GM12875 (cell line): ENCODE results near the gene PSMC3.

Source experiments
- H3K4me3 ChIP-seq: one replicate; pipeline ENCODE4 v1.5.1; 2011; ENCODE audit warnings: low read depth, low read length, control low read depth
- TF ChIP-seq, protein P1 (sequence below): IDR thresholded peaks from 2 replicates; pipeline ENCODE4 v1.5.1; 2011; ENCODE audit warnings: low read depth, mild to moderate bottlenecking, control low read depth, inconsistent platforms, low read length, moderate library complexity, borderline replicate concordance; ENCODE audit not compliant: insufficient read depth

Gene PSMC3

GRCh38 chr11:47437218-47437745, 11.0 kb upstream of the PSMC3 start:
- H3K4me3 ChIP-seq, result no peak overlapping the region
- TF ChIP-seq, protein P1, sequence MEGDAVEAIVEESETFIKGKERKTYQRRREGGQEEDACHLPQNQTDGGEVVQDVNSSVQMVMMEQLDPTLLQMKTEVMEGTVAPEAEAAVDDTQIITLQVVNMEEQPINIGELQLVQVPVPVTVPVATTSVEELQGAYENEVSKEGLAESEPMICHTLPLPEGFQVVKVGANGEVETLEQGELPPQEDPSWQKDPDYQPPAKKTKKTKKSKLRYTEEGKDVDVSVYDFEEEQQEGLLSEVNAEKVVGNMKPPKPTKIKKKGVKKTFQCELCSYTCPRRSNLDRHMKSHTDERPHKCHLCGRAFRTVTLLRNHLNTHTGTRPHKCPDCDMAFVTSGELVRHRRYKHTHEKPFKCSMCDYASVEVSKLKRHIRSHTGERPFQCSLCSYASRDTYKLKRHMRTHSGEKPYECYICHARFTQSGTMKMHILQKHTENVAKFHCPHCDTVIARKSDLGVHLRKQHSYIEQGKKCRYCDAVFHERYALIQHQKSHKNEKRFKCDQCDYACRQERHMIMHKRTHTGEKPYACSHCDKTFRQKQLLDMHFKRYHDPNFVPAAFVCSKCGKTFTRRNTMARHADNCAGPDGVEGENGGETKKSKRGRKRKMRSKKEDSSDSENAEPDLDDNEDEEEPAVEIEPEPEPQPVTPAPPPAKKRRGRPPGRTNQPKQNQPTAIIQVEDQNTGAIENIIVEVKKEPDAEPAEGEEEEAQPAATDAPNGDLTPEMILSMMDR, result no peak

DNA sequence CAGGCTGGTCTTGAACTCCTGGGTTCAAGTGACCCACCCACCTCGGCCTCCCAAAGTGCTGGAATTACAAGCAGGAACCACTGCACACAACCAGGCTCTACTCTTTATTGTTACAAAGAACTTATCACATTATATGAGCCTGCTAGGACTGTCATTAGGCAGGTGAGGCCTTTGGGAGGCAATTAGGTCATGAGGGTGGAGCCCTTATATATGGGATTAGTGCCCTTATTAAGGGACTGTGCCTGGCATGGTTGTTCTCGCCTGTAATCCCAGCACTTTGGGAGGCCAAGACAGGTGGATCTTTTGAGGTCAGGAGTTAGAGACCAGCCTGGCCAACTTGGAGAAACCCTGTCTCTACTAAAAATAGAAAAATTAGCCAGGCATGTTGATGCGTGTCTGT, 10.5 kb upstream of the PSMC3 start:
- no peak overlapping the region for H3K4me3 ChIP-seq
- TF ChIP-seq, protein P1, result no peak

- TF ChIP-seq, protein P1, result no peak
- no peak overlapping the region for H3K4me3 ChIP-seq
Measured at GRCh38 chr11:47435687-47436086, 9.4 kb upstream of the PSMC3 start.

- no peak overlapping the region for H3K4me3 ChIP-seq
- TF ChIP-seq, protein P1, result no peak
Measured at GRCh38 chr11:47434011-47434786, 8.0 kb upstream of the PSMC3 start.

DNA sequence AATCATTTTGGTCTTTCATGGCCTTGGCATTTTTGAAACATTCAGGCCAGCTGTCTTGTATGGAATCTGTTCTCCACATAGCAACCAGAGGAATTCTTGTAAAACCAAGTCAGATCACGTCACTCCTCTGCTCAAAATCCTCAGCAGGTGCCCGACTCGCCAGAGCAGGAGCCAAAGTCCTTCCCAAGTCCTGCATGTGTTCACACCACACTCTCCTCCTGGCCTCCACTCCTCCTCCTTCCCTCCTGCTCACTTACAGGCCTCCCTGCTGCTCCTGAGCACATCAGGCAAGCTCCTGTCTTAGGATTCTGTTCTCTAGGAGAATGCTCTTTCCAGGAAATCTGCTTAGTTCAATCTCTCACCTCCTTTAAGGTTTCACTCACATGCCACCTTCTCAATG, 6.9 kb upstream of the PSMC3 start:
- TF ChIP-seq, protein P1, result no peak
- no peak overlapping the region for H3K4me3 ChIP-seq

GRCh38 chr11:47431356-47432083, 5.3 kb upstream of the PSMC3 start:
- TF ChIP-seq, protein P1, result no peak
- no peak overlapping the region for H3K4me3 ChIP-seq
